Endothelial cell of umbilical vein (primary cell): Measurements from ENCODE around the gene NRXN3. TPM values are rescaled to one million over a fixed set of nuclear protein-coding genes. Genes with fewer than 3 reads are reported as not detected.

Experiments
- BruUV-seq: library from RNA; stranded (reverse); fragments of 400-500 nt; replicated peaks from 2 replicates; lab custom pipeline; 2021; lab: Mats Ljungman, UMichigan
- CTCF ChIA-PET: fragments of 300-600, 350-600 bp; sonication (Branson Sonifier 250); formaldehyde crosslinking; loops from one replicate; lab custom pipeline; 2021; ENCODE audit warnings: antibody characterized with exemption, inconsistent platforms; lab: Charles Lee
- POLR2A ChIA-PET: fragments of 300-600, 350-600 bp; sonication (Branson Sonifier 250); formaldehyde crosslinking; loops from one replicate; lab custom pipeline; 2021; ENCODE audit warnings: antibody characterized with exemption, inconsistent platforms; lab: Charles Lee
- DNase-seq: peaks from one replicate; pipeline ENCODE4 v3.0.0-alpha.2; 2011; ENCODE audit warnings: low read depth, low spot score
- FAIRE-seq: peaks from 2 replicates; lab custom pipeline; 2011; peaks lifted over from hg19 to GRCh38; lab: Jason Lieb, UNC
- H2AFZ ChIP-seq: 2 replicates; pipeline ENCODE4 v1.6.0; 2012; ENCODE audit warnings: low read depth, low read length, control low read depth, inconsistent platforms
- H3K27ac ChIP-seq: 2 replicates; pipeline ENCODE4 v1.5.1; 2011; ENCODE audit warnings: low read depth, mild to moderate bottlenecking, control low read depth, low read length, moderate library complexity; ENCODE audit not compliant: insufficient read depth
- H3K27me3 ChIP-seq, 2 experiments: 2 replicates each; pipeline versions ENCODE4 v1.6.0 to v1.6.1; 2011; ENCODE audit warnings: low read length in 2 of 2, mixed read lengths in 1 of 2; ENCODE audit not compliant: control insufficient read depth in 2 of 2, insufficient read depth in 2 of 2
- H3K36me3 ChIP-seq, 2 experiments: 2 replicates in 1 of 2; 3 replicates in 1 of 2; pipeline ENCODE4 v1.5.1; 2011; ENCODE audit warnings: low read length in 2 of 2, mild to moderate bottlenecking in 1 of 2, moderate library complexity in 1 of 2; ENCODE audit not compliant: control insufficient read depth in 2 of 2, insufficient read depth in 2 of 2; ENCODE audit errors: extremely low read depth in 1 of 2
- H3K4me1 ChIP-seq: 3 replicates; pipeline ENCODE4 v1.5.1; 2011; ENCODE audit warnings: mild to moderate bottlenecking, low read length; ENCODE audit not compliant: control insufficient read depth, insufficient read depth; ENCODE audit errors: extremely low read depth
- H3K4me2 ChIP-seq: 2 replicates; pipeline ENCODE4 v1.6.1; 2011; ENCODE audit warnings: low read length, control low read depth, mixed read lengths; ENCODE audit not compliant: insufficient read depth
- H3K4me3 ChIP-seq, 3 experiments: fragments of 200-600 bp in 1 of 3; sonication (generic), shearing (Covaris generic) in 1 of 3; replicated peaks in 1 of 3; 2 replicates each; pipeline ENCODE4 v1.5.1; 2011 to 2016; ENCODE audit warnings: control low read depth in 3 of 3, low read length in 3 of 3, mild to moderate bottlenecking in 2 of 3, inconsistent platforms in 1 of 3, low read depth in 1 of 3, moderate library complexity in 1 of 3; ENCODE audit not compliant: insufficient read depth in 1 of 3
- H3K79me2 ChIP-seq: 2 replicates; pipeline ENCODE4 v1.6.0; 2012; ENCODE audit warnings: low read length, inconsistent platforms; ENCODE audit not compliant: control insufficient read depth, insufficient read depth
- H3K9ac ChIP-seq: replicated peaks from 2 replicates; pipeline ENCODE3; 2011; ENCODE audit warnings: low read length, control low read depth; ENCODE audit not compliant: insufficient read depth; ENCODE audit errors: extremely low read depth
- H3K9me1 ChIP-seq: replicated peaks from 3 replicates; pipeline ENCODE4 v1.6.0; 2011; ENCODE audit warnings: mild to moderate bottlenecking, low read length; ENCODE audit not compliant: control insufficient read depth, insufficient read depth; ENCODE audit errors: extremely low read depth
- H3K9me3 ChIP-seq: replicated peaks from 2 replicates; pipeline ENCODE4 v1.5.1; 2012; ENCODE audit warnings: low read length, inconsistent platforms; ENCODE audit not compliant: control insufficient read depth, insufficient read depth
- H4K20me1 ChIP-seq: replicated peaks from 2 replicates; pipeline ENCODE3; 2011; ENCODE audit warnings: mild to moderate bottlenecking, low read length; ENCODE audit not compliant: control insufficient read depth, insufficient read depth; ENCODE audit errors: extremely low read depth
- CTCF ChIP-seq, 2 donors: IDR thresholded peaks; 1 replicate in 1 of 2; 2 replicates in 1 of 2; pipeline ENCODE4 v1.5.1; 2011; ENCODE audit warnings: low read length in 2 of 2, mild to moderate bottlenecking in 2 of 2, moderate library complexity in 2 of 2, control low read depth in 1 of 2, inconsistent platforms in 1 of 2, low read depth in 1 of 2; ENCODE audit not compliant: insufficient read depth in 1 of 2; ENCODE audit errors: extremely low read depth in 1 of 2
- EZH2 ChIP-seq: IDR thresholded peaks from 2 replicates; pipeline ENCODE4 v1.6.1; 2012; ENCODE audit warnings: borderline replicate concordance, low read depth, mild to moderate bottlenecking, moderate library complexity, low read length, inconsistent platforms; ENCODE audit not compliant: severe bottlenecking
- FOS ChIP-seq: IDR thresholded peaks from 2 replicates; pipeline ENCODE4 v1.6.1; 2011; ENCODE audit warnings: mild to moderate bottlenecking, low read length, moderate library complexity, borderline replicate concordance; ENCODE audit not compliant: insufficient read depth
- GATA2 ChIP-seq: IDR thresholded peaks from 2 replicates; pipeline ENCODE4 v1.7.0; 2011; ENCODE audit warnings: low read depth, mild to moderate bottlenecking, moderate library complexity, mixed read lengths, low read length; ENCODE audit not compliant: insufficient read length, insufficient read depth
- JUN ChIP-seq: IDR thresholded peaks from 2 replicates; pipeline ENCODE4 v1.6.1; 2011; ENCODE audit warnings: borderline replicate concordance, low read depth; ENCODE audit not compliant: insufficient read length, insufficient read depth
- MAX ChIP-seq: IDR thresholded peaks from 2 replicates; pipeline ENCODE4 v1.6.1; 2011; ENCODE audit not compliant: insufficient read depth, insufficient read length
- MYC ChIP-seq: IDR thresholded peaks from one replicate; pipeline ENCODE4 v1.6.1; 2011; ENCODE audit warnings: mild to moderate bottlenecking, low read depth, low read length
- POLR2A ChIP-seq: IDR thresholded peaks from 2 replicates; pipeline ENCODE4 v1.6.1; 2012; ENCODE audit warnings: low read depth, mild to moderate bottlenecking, control low read depth, low read length
- POLR2AphosphoS5 ChIP-seq: IDR thresholded peaks from 2 replicates; pipeline ENCODE4 v1.6.1; 2012; ENCODE audit warnings: low read depth, mild to moderate bottlenecking, control low read depth, low read length, moderate library complexity; ENCODE audit not compliant: insufficient read depth
- dilution Hi-C: fragments of 300-500 bp; cut with MboI; formaldehyde crosslinking; loops from one replicate; pipeline ENCODE4 v1.15.0; 2019; ENCODE audit warnings: low sequenced_read_pairs; ENCODE audit not compliant: extremely low pct_ligation_motif_present
- intact Hi-C: fragments of 100-400 bp; cut with micrococcal nuclease; formaldehyde crosslinking; loops from one replicate; pipeline ENCODE4 v1.10.0; 2022
- polyA plus RNA-seq, 4 experiments: library from polyadenylated mRNA; depleted of rRNA in 3 of 4; stranded (reverse) in 3 of 4; unstranded in 1 of 4; fragments of >200 nt; gene quantifications; 2 replicates each; pipeline versions ENCODE4 v1.2.1 to v1.2.3, GENCODE V29; 2011 to 2012; ENCODE audit warnings: missing spikeins in 1 of 4
- total RNA-seq: library from RNA; stranded (reverse); gene quantifications from 2 replicates; pipeline ENCODE4 v1.2.3, GENCODE V29; 2021

The NRXN3 gene
- total and polyA plus RNA-seq, 2 donors (not counting 3 experiments of a cell fraction or from before 2014, with no cell fraction given): 0.72 to 4.2 TPM

- Histone ChIP-seq H3K9me1 (no peaks in the 10 kb centered on the region), H3K79me2 (no peaks in the 10 kb centered on the region), H3K4me1 (no peaks in the 10 kb centered on the region), H3K36me3 (no peaks in the 10 kb centered on the region), H3K27me3 (no peaks in the 10 kb centered on the region), H3K9me3 (no peaks in the 10 kb centered on the region), H3K27ac (no peak overlapping the region), H3K9ac (no peak overlapping the region), H3K4me2 (no peak overlapping the region), H3K4me3 (no peak overlapping the region), H4K20me1 (no peaks in the 10 kb centered on the region), H2AFZ (no peak overlapping the region)
- intact Hi-C loops: no loop called here
- ChIA-PET CTCF (no interaction called here), POLR2A (no interaction called here)
- DNase-seq (no peak), FAIRE-seq (no peak)
- TF ChIP-seq EZH2 (no peak), MAX (no peak), POLR2A (no peak), JUN (no peak), FOS (no peak), CTCF (IDR thresholded peaks at IDR 0.05; ENCODE audit: extremely low read depth in 1 of 2, insufficient read depth in 1 of 2, low read depth in 1 of 2, low read length in 2 of 2) (no peak), POLR2AphosphoS5 (no peak), GATA2 (no peak), MYC (no peak)
- dilution Hi-C loops: no loop called here
- BruUV-seq: no TSS peak
Measured at GRCh38 chr14:78197051-78197450, 26.9 kb downstream of the NRXN3 start.
